RKO (cell line): ENCODE measurements around the gene MAP3K2.

ENCODE experiments used
- DNase-seq: peaks from one replicate; pipeline ENCODE4 v3.0.0-alpha.2; 2016; ENCODE audit warnings: low spot score

Gene MAP3K2

GRCh38 chr2:127347734-127348392 is 39.9 kb downstream of the MAP3K2 start:
- no peak for DNase-seq

GRCh38 chr2:127347015-127347414 is 40.8 kb downstream of the MAP3K2 start:
- no peak for DNase-seq

DNA sequence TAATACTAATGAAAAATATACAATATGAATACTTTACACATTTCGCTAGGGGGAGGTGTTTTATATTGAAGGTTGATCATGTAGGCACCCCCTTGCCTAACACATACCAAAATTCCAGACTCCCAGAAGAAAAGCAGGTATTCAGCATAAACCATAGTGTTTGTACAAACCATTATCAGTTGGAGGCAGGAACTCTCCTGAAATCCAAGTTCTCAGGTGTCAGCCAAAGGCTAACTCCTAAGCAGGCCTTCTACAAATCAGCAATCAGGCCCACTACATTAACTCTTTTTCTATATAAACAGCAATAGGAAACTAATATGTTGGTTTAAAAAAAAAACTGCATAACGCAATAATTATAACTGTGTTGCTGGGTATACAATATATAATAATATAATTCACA is 44.5 kb downstream of the MAP3K2 start:
- DNase-seq: no peak

DNA sequence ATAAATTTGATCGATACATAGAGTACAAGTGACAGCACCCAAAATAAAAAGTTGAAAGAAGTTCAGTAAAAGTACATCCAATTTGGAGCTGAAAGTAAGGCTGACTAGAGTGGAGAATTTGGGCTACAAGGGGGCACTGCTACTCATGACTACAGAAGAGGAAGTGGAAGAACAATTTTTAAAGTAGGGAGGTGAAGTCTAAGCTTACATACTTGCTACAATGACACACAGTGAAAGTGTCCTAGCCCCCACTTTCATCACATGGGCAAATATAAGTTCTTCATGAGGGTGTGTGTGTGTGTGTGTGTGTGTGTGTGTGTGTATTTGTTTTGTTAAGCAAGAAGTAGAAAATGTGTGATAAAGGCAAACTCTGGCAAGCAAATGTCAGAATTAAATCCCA is 45.7 kb downstream of the MAP3K2 start:
- DNase-seq: no peak

- no peak for DNase-seq
Observed at GRCh38 chr2:127332335-127332734, 55.4 kb downstream of the MAP3K2 start.

GRCh38 chr2:127330753-127331152 is 57.0 kb downstream of the MAP3K2 start:
- no peak for DNase-seq

GRCh38 chr2:127326289-127326945 is 61.4 kb downstream of the MAP3K2 start:
- no peak for DNase-seq

DNA sequence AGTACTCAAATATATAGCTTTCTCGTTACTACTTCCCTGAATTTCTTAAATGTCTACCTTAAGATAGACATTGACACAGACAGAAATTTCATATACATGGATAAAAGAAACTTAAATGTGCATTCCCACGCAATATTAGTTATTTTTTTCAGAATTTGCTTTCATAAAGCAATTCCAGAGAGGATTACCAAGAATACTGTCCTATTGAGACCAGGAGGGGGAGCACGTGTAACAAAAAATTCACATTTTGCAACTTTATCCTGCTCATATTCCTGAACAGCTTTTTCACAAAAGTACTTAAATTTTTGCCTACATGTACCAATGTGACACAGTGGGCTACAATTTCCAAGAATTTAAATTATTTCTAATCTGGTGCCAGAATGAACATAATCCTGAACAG is 63.1 kb downstream of the MAP3K2 start:
- peak; percentile 67 for DNase-seq

DNA sequence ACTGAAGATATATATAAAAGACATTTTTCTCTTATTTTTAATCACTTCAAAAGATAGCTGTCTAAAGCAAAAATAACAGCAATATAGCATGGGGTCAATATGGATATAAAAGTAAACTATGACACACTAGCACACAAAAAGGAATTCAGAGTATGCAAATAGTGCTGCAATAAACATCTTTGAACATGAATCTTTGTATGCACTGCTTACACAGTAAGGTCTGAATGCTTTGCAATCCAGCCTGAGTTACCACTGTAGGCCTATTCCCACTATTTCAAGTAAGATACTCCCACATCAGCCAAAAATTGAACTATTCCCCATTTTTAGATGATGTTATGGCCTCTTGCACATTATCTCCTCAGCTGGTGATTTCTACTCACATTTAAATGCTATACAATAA is 66.5 kb downstream of the MAP3K2 start:
- no peak for DNase-seq

GRCh38 chr2:127320586-127321275 is 67.0 kb downstream of the MAP3K2 start:
- no peak for DNase-seq

GRCh38 chr2:127320067-127320466 is 67.7 kb downstream of the MAP3K2 start:
- no peak for DNase-seq

DNA sequence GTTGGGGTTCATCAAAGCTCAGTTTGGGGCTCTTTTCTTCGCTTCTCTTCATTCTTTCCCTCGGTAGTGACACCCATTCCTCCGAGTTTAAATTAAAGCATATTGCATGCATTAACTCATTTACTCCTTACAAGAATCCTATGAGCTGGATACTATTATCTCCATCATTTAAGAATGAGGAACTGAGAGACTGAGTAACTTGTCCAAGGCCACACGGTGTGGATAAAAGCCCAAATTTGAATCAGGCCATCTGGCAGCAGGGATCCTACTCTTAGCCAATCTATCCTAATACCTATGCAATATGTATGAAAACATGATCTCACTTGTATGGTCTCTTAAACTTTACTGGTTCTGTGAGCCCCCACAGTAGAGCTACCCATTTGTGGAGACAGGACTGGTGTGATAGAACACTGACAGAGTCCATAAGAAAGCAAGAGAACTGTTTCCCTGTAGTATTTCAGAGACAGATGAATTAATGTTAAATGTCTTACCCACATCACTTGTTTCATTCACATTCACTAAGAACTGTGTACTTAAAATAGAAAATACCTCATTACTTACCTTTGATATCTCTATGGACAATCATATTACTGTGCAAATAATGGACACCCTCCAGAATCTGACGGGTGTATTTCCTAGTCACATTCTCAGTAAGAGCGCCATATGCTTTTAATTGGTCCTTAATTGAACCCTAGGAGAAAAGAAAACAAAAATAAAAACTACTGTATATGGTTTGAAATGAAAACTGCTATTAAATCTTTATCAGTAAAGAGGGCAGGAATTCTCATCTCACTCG is 73.4 kb downstream of the MAP3K2 start:
- no peak for DNase-seq

DNA sequence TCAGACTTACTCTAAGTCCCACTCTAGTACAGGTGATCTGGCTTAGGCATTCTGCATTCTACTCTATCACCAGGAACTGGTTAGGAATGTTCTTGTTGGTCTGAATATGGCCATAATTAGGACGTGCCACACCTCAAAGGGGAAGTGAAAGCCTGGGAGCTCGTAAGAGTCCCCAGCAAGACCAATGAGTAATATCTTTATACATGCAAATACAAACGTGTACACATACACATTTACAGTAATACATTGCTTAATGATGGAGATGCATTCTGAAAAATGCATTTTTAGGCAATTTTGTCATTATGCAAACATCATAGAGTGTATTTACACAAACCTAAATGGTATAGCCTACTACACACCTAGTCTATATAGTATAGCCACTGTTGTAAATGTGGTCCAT is 74.4 kb downstream of the MAP3K2 start:
- no peak for DNase-seq

GRCh38 chr2:127310980-127311379 is 76.8 kb downstream of the MAP3K2 start:
- DNase-seq: no peak

DNA sequence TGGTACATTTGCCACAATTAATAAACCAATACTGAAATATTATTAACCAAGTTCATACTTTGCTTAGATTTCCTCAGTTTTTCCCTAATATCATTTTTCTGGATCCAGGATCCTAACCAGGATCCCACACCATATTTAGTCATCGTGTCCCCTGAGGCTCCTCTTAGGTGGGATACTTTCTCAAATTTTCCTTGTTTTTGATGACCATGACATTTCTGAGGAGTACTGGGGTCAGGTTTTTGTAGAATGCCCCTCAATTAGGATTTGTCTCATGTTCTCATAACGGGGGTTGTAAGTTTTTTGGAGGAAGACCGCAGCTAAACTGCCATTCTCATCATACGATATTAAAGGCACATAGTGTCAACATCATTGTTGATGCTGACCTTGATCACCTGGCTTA is 78.3 kb downstream of the MAP3K2 start:
- DNase-seq: no peak

DNA sequence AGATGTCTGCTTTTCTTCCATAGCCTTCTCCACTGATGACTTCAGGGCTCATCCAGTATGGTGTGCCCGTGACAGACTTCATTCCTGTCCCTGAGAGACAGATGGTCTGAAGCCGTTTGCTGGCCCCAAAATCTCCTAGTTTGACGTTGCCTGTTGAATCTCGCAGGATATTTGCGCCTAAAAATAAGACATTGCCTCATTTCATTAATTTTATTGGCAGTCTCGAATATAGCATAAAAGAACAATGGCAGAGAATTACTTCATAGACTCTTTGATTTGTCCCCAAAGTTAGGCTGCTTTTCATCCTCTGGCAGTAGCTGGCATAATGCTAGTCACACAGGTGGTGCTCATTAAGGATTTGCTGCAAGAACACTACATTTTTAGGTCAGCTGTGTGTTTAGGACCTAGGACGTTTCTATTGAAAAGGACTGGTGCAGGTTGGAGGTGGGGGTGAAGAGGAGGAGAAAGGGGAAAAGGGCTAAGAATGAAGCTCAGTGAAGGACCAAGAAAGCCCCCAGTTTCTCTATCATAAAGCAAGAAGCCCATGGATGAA is 79.1 kb downstream of the MAP3K2 start:
- DNase-seq: no peak

- DNase-seq: no peak
Observed at GRCh38 chr2:127305990-127306585, 81.7 kb downstream of the MAP3K2 start.

DNA sequence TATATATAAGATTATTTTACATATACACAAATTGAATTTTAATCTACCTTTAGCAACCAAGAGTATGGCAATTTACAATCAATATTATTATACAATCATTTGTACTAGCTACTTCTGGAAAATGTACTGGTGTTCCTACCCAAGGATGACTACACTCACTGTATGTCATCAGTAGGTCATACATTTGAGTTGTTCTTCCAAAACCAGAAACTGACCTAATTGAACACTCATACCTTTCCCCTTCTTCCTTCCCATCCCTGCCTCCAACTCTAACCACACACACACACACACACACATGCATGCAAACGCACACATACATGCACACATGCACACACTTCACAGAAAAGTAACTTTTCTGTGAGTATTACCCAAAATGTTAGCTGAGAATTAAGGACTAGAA is 85.6 kb downstream of the MAP3K2 start:
- DNase-seq: peak; percentile 41

- DNase-seq: peak; percentile 86
Observed at GRCh38 chr2:127293748-127294562, 93.8 kb downstream of the MAP3K2 start, which contains the start of gene ERCC3. Gene ERCC3, minus strand, starts transcription at chr2:127294144. Its CDS starts 63 bp downstream, at chr2:127294081.

DNA sequence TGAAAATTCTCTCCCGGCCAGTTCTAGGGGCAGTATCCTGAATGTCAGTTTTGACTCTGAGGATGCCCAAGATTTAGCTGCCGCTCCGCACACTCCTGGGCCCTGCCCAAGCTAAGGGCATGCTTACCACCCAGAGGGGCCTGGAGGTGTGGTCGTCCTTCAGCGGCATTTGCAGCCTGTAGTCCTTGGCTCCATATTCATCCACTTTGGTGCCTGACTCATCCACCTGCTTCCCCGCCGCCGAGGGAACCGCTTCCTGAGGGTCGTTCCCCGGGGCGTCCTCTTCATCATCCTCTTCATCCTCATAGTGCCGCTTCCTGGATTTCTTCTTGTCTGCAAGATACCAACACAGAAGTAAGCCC is 94.4 kb downstream of the MAP3K2 start:
- DNase-seq: peak; percentile 48

DNA sequence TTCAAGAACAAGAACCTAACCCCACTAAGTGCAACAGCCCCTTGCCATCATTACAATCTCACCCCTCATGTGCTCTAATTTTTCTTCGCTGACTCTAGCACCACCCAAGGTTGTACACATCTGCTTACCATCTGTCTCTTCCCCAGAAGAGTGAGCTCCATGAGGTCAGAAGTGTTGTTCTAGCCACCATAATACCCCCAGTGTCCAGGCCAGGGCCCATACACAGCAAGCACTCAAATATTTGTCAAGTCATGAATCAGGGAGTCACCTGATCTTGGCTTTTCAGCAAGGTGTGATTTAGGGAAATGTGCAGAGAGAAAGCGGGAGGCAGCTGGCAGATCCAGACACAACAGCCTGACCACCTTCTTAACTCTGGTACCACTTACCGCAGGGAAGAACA is 99.5 kb downstream of the MAP3K2 start:
- no peak for DNase-seq
